Measurements from ENCODE around the gene FYN.
A peak's percentile ranks its signal among the peaks of the same experiment; 100 is the strongest.
"Not testable (repeated sequence)": the region's sequence is repeated elsewhere in the genome, so short reads cannot be mapped to it uniquely, and the experiment has no call there.

FYN gene

GRCh38 chr6:111652156-111652555 lies 221.1 kb downstream of the FYN start:
- no peak for DNase-seq
- intact Hi-C loops (cut with DNase I), result no loop called here

GRCh38 chr6:111651185-111652034 lies 221.8 kb downstream of the FYN start:
- intact Hi-C loops (cut with DNase I), result no loop called here

GRCh38 chr6:111650049-111650448 lies 223.2 kb downstream of the FYN start:
- no peak for DNase-seq
- intact Hi-C loops (cut with DNase I), result no loop called here

More at GRCh38 chr6:111651185-111652034, 221.8 kb downstream of the FYN start:
- no peak for DNase-seq

GRCh38 chr6:111648100-111648499 lies 225.2 kb downstream of the FYN start:
- intact Hi-C loops (cut with DNase I), result loop anchor here (10.0 kb wide), 1 partner anchor 163 kb away; the partner anchor contains the start of gene REV3L

GRCh38 chr6:111646942-111647341 lies 226.3 kb downstream of the FYN start:
- DNase-seq, result no peak
- intact Hi-C loops (cut with DNase I), result loop anchor here (10.0 kb wide), 1 partner anchor 162 kb away; the partner anchor contains the start of gene REV3L

More at GRCh38 chr6:111648100-111648499, 225.2 kb downstream of the FYN start:
- DNase-seq, result no peak

- no peak for DNase-seq
- intact Hi-C loops (cut with DNase I), result loop anchor here (10.0 kb wide), 1 partner anchor 161 kb away; the partner anchor contains the start of gene REV3L
Observed at GRCh38 chr6:111646034-111646433, 227.2 kb downstream of the FYN start.

GRCh38 chr6:111644893-111645430 lies 228.3 kb downstream of the FYN start:
- intact Hi-C loops (cut with DNase I), result loop anchor here (10.0 kb wide), 1 partner anchor 160 kb away; the partner anchor contains the start of gene REV3L

GRCh38 chr6:111642463-111643158 lies 230.6 kb downstream of the FYN start:
- peak in 6 of 10 donors; percentile 34 to 91 (median 54) for DNase-seq
- intact Hi-C loops (cut with DNase I), result loop anchor here (1.0 to 10.0 kb wide), 3 partner anchors 158 to 383 kb away; partner anchors contain the start of gene REV3L

More at GRCh38 chr6:111644893-111645430, 228.3 kb downstream of the FYN start:
- DNase-seq, result peak in 1 of 10 donors; percentile 84

- no peak for DNase-seq
- intact Hi-C loops (cut with DNase I), result no loop called here
Observed at GRCh38 chr6:111639266-111639665, 234.0 kb downstream of the FYN start.

- DNase-seq; intact Hi-C loops (cut with DNase I): not testable (repeated sequence)
Observed at GRCh38 chr6:111634981-111635380, 238.3 kb downstream of the FYN start.

GRCh38 chr6:111633822-111634221 lies 239.4 kb downstream of the FYN start:
- intact Hi-C loops (cut with DNase I), result no loop called here
- no peak for DNase-seq

GRCh38 chr6:111632468-111633247 lies 240.6 kb downstream of the FYN start:
- no peak for DNase-seq
- intact Hi-C loops (cut with DNase I), result no loop called here

- DNase-seq, result no peak
- intact Hi-C loops (cut with DNase I), result no loop called here
Observed at GRCh38 chr6:111631903-111632460, 241.3 kb downstream of the FYN start.

- intact Hi-C loops (cut with DNase I), result no loop called here
- DNase-seq, result no peak
Observed at GRCh38 chr6:111631018-111631417, 242.2 kb downstream of the FYN start.

- intact Hi-C loops (cut with DNase I), result no loop called here
- no peak for DNase-seq
Observed at GRCh38 chr6:111628142-111628850, 245.0 kb downstream of the FYN start.

- intact Hi-C loops (cut with DNase I), result no loop called here
- DNase-seq, result no peak
Observed at GRCh38 chr6:111626441-111626840, 246.8 kb downstream of the FYN start.

- DNase-seq, result peak in 7 of 10 donors; percentile 36 to 90 (median 54)
- intact Hi-C loops (cut with DNase I), result no loop called here
Observed at GRCh38 chr6:111625461-111626391, 247.5 kb downstream of the FYN start.

- intact Hi-C loops (cut with DNase I), result no loop called here
- no peak for DNase-seq
Observed at GRCh38 chr6:111625099-111625416, 248.2 kb downstream of the FYN start.

Data from posterior cingulate gyrus (tissue), 11 donors.